Neural cell (in vitro differentiated cells): ENCODE measurements around the gene DUS2. TPM values are rescaled to one million over a fixed set of nuclear protein-coding genes. Genes with fewer than 3 reads are reported as not detected.

Source experiments
- H2AFZ ChIP-seq: fragments of 200-600, 300-800 bp; sonication (generic), shearing (Covaris generic); 2 replicates; pipeline ENCODE4 v1.6.0; 2014; ENCODE audit warnings: low read depth, mild to moderate bottlenecking, antibody characterized with exemption, low read length, moderate library complexity
- H3F3A ChIP-seq: fragments of 200-600 bp; shearing (Covaris generic); 2 replicates; pipeline ENCODE4 v1.6.1; 2016; ENCODE audit warnings: mild to moderate bottlenecking, moderate library complexity, mixed read lengths, antibody characterized with exemption, low read length; ENCODE audit not compliant: insufficient read depth, poor library complexity, severe bottlenecking
- H3K27ac ChIP-seq: fragments of 200-600, 300-800 bp; sonication (generic), shearing (Covaris generic); 2 replicates; pipeline ENCODE4 v1.5.1; 2014; ENCODE audit warnings: mild to moderate bottlenecking, low read length, moderate library complexity
- H3K27me3 ChIP-seq: fragments of 300-800, 200-600 bp; sonication (generic), shearing (Covaris generic); 2 replicates; pipeline ENCODE4 v1.6.0; 2014; ENCODE audit warnings: mild to moderate bottlenecking, low read depth, low read length, moderate library complexity; ENCODE audit not compliant: insufficient read depth
- H3K36me3 ChIP-seq: fragments of 300-800, 200-600 bp; sonication (generic), shearing (Covaris generic); 2 replicates; pipeline ENCODE4 v1.5.1; 2014; ENCODE audit warnings: mild to moderate bottlenecking, antibody characterized with exemption, low read length, moderate library complexity; ENCODE audit not compliant: insufficient read depth
- H3K4me2 ChIP-seq: fragments of 300-800, 200-600 bp; sonication (generic), shearing (Covaris generic); 2 replicates; pipeline ENCODE4 v1.6.0; 2014; ENCODE audit warnings: mild to moderate bottlenecking, low read length
- H3K4me3 ChIP-seq: fragments of 300-800, 200-600 bp; sonication (generic), shearing (Covaris generic); 2 replicates; pipeline ENCODE4 v1.5.1; 2014; ENCODE audit warnings: mild to moderate bottlenecking, low read length, moderate library complexity
- H3K79me2 ChIP-seq: fragments of 200-600 bp; shearing (Covaris generic); replicated peaks from 2 replicates; pipeline ENCODE4 v1.6.0; 2014; ENCODE audit warnings: mild to moderate bottlenecking, low read length, moderate library complexity; ENCODE audit not compliant: insufficient read depth
- H3K9ac ChIP-seq: fragments of 300-800, 200-600 bp; sonication (generic), shearing (Covaris generic); 2 replicates; pipeline ENCODE4 v1.6.1; 2016; ENCODE audit warnings: mild to moderate bottlenecking, low read length, mixed read lengths
- H3K9me2 ChIP-seq: fragments of 200-600 bp; shearing (Covaris generic); 2 replicates; pipeline ENCODE4 v1.6.1; 2016; ENCODE audit warnings: mild to moderate bottlenecking, low read length, mixed read lengths; ENCODE audit not compliant: insufficient read depth
- H3K9me3 ChIP-seq: fragments of 200-600, 300-800 bp; sonication (generic), shearing (Covaris generic); 2 replicates; pipeline ENCODE4 v1.6.1; 2016; ENCODE audit warnings: mild to moderate bottlenecking, mixed run types, low read length, moderate library complexity, mixed read lengths
- H4K20me1 ChIP-seq: fragments of 200-600 bp; shearing (Covaris generic); 2 replicates; pipeline ENCODE4 v1.6.1; 2016; ENCODE audit warnings: mild to moderate bottlenecking, mixed run types; ENCODE audit not compliant: insufficient read depth
- EP300 ChIP-seq: fragments of 450-650 bp; conservative IDR thresholded peaks from 2 replicates; pipeline ENCODE4 v1.6.1; 2014; ENCODE audit warnings: antibody characterized with exemption, mild to moderate bottlenecking, moderate library complexity; ENCODE audit not compliant: poor library complexity, severe bottlenecking
- MXI1 ChIP-seq: fragments of 450-650 bp; conservative IDR thresholded peaks from 2 replicates; pipeline ENCODE4 v1.6.1; 2014; ENCODE audit warnings: antibody characterized with exemption, mild to moderate bottlenecking; ENCODE audit not compliant: poor library complexity, severe bottlenecking
- RAD21 ChIP-seq: fragments of 450-650 bp; conservative IDR thresholded peaks from 2 replicates; pipeline ENCODE4 v1.6.1; 2014; ENCODE audit warnings: antibody characterized with exemption, mild to moderate bottlenecking, moderate library complexity
- SMC3 ChIP-seq: fragments of 450-650 bp; conservative IDR thresholded peaks from 2 replicates; pipeline ENCODE4 v1.6.1; 2014; ENCODE audit warnings: antibody characterized with exemption, mild to moderate bottlenecking, moderate library complexity; ENCODE audit not compliant: poor library complexity
- TAF1 ChIP-seq: IDR thresholded peaks from 2 replicates; pipeline ENCODE4 v1.6.1; 2012; ENCODE audit warnings: low read depth
- polyA plus RNA-seq: library from polyadenylated mRNA; depleted of rRNA; stranded (reverse); fragments of >200 nt; gene quantifications from 2 replicates; pipeline ENCODE4 v1.2.3, GENCODE V29; 2014
- TF ChIP-seq, protein P1 (sequence below): IDR thresholded peaks from 2 replicates; pipeline ENCODE4 v1.6.1; 2012; ENCODE audit warnings: borderline replicate concordance
- TF ChIP-seq, protein P2 (sequence below): fragments of 450-650 bp; IDR thresholded peaks from 2 replicates; pipeline ENCODE4 v1.5.1; 2014; ENCODE audit warnings: antibody characterized with exemption, mild to moderate bottlenecking, moderate library complexity; ENCODE audit not compliant: poor library complexity, severe bottlenecking

DUS2 gene
- polyA plus RNA-seq, 1 donor from 2014 or later = 22.4 TPM

GRCh38 chr16:68086336-68086841 is 63.3 kb downstream of the DUS2 start:
- TF ChIP-seq, protein P1, sequence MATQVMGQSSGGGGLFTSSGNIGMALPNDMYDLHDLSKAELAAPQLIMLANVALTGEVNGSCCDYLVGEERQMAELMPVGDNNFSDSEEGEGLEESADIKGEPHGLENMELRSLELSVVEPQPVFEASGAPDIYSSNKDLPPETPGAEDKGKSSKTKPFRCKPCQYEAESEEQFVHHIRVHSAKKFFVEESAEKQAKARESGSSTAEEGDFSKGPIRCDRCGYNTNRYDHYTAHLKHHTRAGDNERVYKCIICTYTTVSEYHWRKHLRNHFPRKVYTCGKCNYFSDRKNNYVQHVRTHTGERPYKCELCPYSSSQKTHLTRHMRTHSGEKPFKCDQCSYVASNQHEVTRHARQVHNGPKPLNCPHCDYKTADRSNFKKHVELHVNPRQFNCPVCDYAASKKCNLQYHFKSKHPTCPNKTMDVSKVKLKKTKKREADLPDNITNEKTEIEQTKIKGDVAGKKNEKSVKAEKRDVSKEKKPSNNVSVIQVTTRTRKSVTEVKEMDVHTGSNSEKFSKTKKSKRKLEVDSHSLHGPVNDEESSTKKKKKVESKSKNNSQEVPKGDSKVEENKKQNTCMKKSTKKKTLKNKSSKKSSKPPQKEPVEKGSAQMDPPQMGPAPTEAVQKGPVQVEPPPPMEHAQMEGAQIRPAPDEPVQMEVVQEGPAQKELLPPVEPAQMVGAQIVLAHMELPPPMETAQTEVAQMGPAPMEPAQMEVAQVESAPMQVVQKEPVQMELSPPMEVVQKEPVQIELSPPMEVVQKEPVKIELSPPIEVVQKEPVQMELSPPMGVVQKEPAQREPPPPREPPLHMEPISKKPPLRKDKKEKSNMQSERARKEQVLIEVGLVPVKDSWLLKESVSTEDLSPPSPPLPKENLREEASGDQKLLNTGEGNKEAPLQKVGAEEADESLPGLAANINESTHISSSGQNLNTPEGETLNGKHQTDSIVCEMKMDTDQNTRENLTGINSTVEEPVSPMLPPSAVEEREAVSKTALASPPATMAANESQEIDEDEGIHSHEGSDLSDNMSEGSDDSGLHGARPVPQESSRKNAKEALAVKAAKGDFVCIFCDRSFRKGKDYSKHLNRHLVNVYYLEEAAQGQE = no peak
- TF ChIP-seq MXI1 (no peak), TAF1 (no peak)
- TF ChIP-seq, protein P2, sequence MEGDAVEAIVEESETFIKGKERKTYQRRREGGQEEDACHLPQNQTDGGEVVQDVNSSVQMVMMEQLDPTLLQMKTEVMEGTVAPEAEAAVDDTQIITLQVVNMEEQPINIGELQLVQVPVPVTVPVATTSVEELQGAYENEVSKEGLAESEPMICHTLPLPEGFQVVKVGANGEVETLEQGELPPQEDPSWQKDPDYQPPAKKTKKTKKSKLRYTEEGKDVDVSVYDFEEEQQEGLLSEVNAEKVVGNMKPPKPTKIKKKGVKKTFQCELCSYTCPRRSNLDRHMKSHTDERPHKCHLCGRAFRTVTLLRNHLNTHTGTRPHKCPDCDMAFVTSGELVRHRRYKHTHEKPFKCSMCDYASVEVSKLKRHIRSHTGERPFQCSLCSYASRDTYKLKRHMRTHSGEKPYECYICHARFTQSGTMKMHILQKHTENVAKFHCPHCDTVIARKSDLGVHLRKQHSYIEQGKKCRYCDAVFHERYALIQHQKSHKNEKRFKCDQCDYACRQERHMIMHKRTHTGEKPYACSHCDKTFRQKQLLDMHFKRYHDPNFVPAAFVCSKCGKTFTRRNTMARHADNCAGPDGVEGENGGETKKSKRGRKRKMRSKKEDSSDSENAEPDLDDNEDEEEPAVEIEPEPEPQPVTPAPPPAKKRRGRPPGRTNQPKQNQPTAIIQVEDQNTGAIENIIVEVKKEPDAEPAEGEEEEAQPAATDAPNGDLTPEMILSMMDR = no peak
- Histone ChIP-seq H3K9ac (peak overlapping the region; percentile 63), H3K4me3 (peak overlapping the region; percentile 92), H3K4me2 (peak overlapping the region; percentile 84), H3K79me2 (peaks cover 37% of the 10 kb centered on the region), H3K9me2 (no peaks in the 10 kb centered on the region), H4K20me1 (no peaks in the 10 kb centered on the region), H3F3A (peaks cover 9% of the 10 kb centered on the region), H3K27ac (peak overlapping the region; percentile 54), H2AFZ (no peak overlapping the region), H3K36me3 (no peaks in the 10 kb centered on the region), H3K27me3 (no peaks in the 10 kb centered on the region), H3K9me3 (no peaks in the 10 kb centered on the region)

DNA sequence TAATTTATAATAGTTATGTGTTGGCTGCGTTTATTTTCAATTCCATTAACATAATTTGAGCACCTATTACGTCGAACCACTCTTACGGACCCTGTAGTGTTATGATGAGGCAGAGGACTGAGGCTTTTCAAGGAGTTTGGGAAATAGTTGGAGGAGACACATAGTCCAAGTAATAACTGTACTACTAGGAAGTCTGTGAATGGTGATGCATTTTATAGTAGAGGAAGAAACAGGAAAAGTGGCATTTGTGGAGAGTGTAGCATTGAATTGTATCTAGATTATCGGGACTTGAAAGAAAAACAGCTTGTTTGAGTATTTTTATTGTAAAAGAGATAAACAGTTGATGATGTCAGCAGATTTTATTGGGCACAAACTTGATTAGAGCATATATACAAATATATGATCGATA is 63.8 kb downstream of the DUS2 start:
- Histone ChIP-seq H4K20me1 (no peaks in the 10 kb centered on the region), H3K4me3 (peak overlapping the region; percentile 92), H2AFZ (peak overlapping the region; percentile 7), H3K36me3 (no peaks in the 10 kb centered on the region), H3K9me3 (no peaks in the 10 kb centered on the region), H3K79me2 (peaks cover 42% of the 10 kb centered on the region), H3K9ac (peak overlapping the region; percentile 63), H3K27me3 (no peaks in the 10 kb centered on the region), H3K27ac (no peak overlapping the region), H3F3A (peaks cover 9% of the 10 kb centered on the region), H3K4me2 (peak overlapping the region; percentile 84), H3K9me2 (no peaks in the 10 kb centered on the region)
- TF ChIP-seq RAD21 (no peak), EP300 (no peak), SMC3 (no peak), TAF1 (no peak)
- TF ChIP-seq, protein P2 = no peak
- TF ChIP-seq, protein P1 = no peak
